Large intestine (tissue), 3 donors: ENCODE results near the gene ETV4. TPM values are rescaled to one million over a fixed set of nuclear protein-coding genes. Genes with fewer than 3 reads are reported as not detected.
"Not testable (repeated sequence)": the region's sequence is repeated elsewhere in the genome, so short reads cannot be mapped to it uniquely, and the experiment has no call there.

Source experiments
- DNase-seq, 2 donors: peaks; one replicate each; pipeline versions ENCODE4 v3.0.0 to v3.0.0-alpha.2; 2013
- H3K27ac ChIP-seq: one replicate; pipeline ENCODE4 v1.5.1; 2013; ENCODE audit warnings: low read length
- H3K27me3 ChIP-seq: 2 replicates; pipeline ENCODE4 v1.6.1; 2013; ENCODE audit warnings: low read length; ENCODE audit not compliant: control insufficient read depth, insufficient read depth
- H3K36me3 ChIP-seq: 2 replicates; pipeline ENCODE4 v1.6.1; 2013; ENCODE audit warnings: low read length; ENCODE audit not compliant: control insufficient read depth, insufficient read depth
- H3K4me1 ChIP-seq: one replicate; pipeline ENCODE4 v1.6.1; 2013; ENCODE audit warnings: low read length; ENCODE audit not compliant: control insufficient read depth, insufficient read depth
- H3K4me3 ChIP-seq: one replicate; pipeline ENCODE4 v1.5.1; 2013; ENCODE audit warnings: low read length
- H3K9me3 ChIP-seq: one replicate; pipeline ENCODE4 v1.6.1; 2013; ENCODE audit warnings: mild to moderate bottlenecking, low read depth, low read length, moderate library complexity; ENCODE audit not compliant: control insufficient read depth
- WGBS: methylation state at CpG from one replicate; pipeline ENCODE4 v1.1.5; 2013; ENCODE audit warnings: low lambda C conversion rate; ENCODE audit not compliant: insufficient coverage; 5-methylcytosine and 5-hydroxymethylcytosine counted together
- polyA plus RNA-seq: library from polyadenylated mRNA; unstranded; fragments of 120-200 nt; gene quantifications from one replicate; pipeline ENCODE4 v1.2.1, GENCODE V29; 2013

The ETV4 gene
- polyA plus RNA-seq, 1 donor = 21.6 TPM

GRCh38 chr17:43515656-43516055, 30.5 kb downstream of the ETV4 start:
- WGBS = no CpG with 5 or more reads among the region's 1 CpG
- no peaks in the 10 kb centered on the region for H3K9me3 ChIP-seq
- H3K4me3 ChIP-seq = no peak overlapping the region
- H3K4me1 ChIP-seq = peaks cover 3% of the 10 kb centered on the region
- H3K27me3 ChIP-seq = no peaks in the 10 kb centered on the region
- DNase-seq = no peak
- H3K27ac ChIP-seq = no peak overlapping the region
- peaks cover 59% of the 10 kb centered on the region for H3K36me3 ChIP-seq

DNA sequence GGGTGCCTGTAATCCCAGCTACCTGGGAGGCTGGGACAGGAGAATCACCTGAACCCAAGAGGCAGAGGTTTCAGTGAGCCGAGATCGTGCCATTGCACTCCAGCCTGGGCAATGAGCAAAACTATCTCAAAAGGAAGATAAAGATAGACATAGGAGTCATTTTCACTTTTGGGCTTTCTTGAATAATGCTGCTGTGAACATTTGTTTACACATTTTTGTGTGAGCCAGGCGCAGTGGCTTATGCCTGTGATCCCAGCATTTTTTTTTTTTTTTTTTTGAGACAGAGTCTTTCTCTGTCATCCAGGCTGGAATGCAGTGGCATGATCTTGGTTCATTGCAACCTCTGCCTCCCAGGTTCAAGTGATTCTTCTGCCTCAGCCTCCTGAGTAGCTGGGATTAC, 34.9 kb downstream of the ETV4 start:
- H3K36me3 ChIP-seq = peaks cover 65% of the 10 kb centered on the region
- not testable (repeated sequence) for H3K9me3 ChIP-seq, H3K27ac ChIP-seq, DNase-seq, H3K4me3 ChIP-seq, H3K4me1 ChIP-seq, H3K27me3 ChIP-seq
- no CpG with 5 or more reads among the region's 3 CpGs for WGBS

DNA sequence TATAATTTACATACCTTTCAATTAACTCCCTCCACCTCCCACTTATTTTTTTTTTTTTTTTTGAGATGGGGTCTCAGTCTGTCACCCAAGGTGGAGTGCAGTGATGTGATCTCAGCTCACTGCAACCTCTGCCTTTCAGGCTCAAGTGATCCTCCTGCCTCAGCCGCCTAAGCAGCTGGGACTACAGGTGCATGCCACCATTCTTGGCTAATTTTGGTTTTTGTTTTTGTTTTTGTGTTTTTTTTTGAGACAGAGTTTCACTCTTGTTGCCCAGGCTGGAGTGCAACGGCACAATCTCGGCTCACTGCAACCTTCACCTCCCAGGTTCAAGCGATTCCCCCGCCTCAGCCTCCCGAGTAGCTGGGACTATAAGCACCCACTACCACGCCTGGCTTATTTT, 36.7 kb downstream of the ETV4 start:
- DNase-seq, H3K9me3 ChIP-seq, H3K4me3 ChIP-seq, H3K4me1 ChIP-seq, H3K27ac ChIP-seq, H3K27me3 ChIP-seq: not testable (repeated sequence)
- peaks cover 77% of the 10 kb centered on the region for H3K36me3 ChIP-seq
- no CpG with 5 or more reads among the region's 7 CpGs for WGBS

- H3K9me3 ChIP-seq = no peaks in the 10 kb centered on the region
- DNase-seq = peak; percentile 26 to 70
- H3K36me3 ChIP-seq = peaks cover 47% of the 10 kb centered on the region
- H3K27ac ChIP-seq = no peak overlapping the region
- H3K4me3 ChIP-seq = no peak overlapping the region
- peaks cover 3% of the 10 kb centered on the region for H3K4me1 ChIP-seq
- 69% methylated on average over 2 of the region's 5 CpGs for WGBS
- no peaks in the 10 kb centered on the region for H3K27me3 ChIP-seq
These were observed 55.5 kb downstream of the ETV4 start for GRCh38 chr17:43490621-43491020.

DNA sequence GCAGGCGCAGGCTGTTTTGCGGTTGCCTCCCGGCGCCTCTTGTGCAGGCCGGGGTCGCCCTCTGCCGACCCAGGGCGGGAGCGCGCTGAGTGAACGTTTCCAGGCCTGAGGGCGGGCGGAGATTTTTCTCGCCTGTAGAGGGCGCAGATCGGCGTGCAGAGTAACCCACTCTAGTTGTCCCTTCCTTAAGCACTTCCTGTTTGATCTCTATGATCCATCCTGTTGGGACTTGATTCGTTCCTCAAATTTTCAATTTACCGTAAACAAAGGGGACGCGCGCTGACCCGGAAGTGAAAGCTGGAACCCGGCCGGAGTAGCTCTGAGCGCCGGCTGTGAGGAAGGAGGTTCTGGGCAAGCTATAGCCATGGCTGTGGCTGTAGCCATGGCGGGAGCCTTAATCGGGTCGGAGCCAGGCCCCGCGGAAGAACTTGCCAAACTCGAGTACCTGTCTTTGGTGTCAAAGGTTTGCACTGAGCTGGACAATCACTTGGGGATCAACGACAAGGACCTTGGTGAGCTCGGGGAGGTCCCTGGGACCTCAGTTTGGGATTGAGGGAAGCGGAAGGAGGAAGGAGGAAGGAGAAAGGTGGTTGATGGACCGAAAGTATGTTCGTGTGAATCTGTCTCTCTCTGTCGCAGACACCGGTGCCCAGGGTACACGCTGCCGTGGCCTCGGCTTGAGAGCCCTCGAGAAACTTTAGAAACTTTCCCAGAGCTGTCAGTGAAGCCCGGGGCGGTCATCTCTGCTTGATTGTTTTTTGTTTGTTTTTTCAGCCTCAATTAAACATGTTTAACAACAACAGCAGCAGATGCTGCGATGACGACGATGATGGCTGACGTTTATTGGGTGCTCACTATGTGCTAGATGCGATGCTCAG, 62.2 kb downstream of the ETV4 start, which contains the start of gene DHX8:
TSS of gene DHX8 (plus strand) at position 302 of the 878 bp plus-strand sequence. CDS start at position 365, 63 bp downstream.
- peak within 1 kb of the TSS; percentile 70 for H3K4me3 ChIP-seq
- peak; percentile 98 to 99 for DNase-seq
- 0% methylated on average over 1 of the region's 51 CpGs for WGBS
- peak within 1 kb of the TSS; percentile 64 for H3K27ac ChIP-seq
- H3K27me3 ChIP-seq = no peaks in the 10 kb centered on the region
- H3K4me1 ChIP-seq = peaks cover 28% of the 10 kb centered on the region
- no peaks in the 10 kb centered on the region for H3K36me3 ChIP-seq
- no peaks in the 10 kb centered on the region for H3K9me3 ChIP-seq

DNA sequence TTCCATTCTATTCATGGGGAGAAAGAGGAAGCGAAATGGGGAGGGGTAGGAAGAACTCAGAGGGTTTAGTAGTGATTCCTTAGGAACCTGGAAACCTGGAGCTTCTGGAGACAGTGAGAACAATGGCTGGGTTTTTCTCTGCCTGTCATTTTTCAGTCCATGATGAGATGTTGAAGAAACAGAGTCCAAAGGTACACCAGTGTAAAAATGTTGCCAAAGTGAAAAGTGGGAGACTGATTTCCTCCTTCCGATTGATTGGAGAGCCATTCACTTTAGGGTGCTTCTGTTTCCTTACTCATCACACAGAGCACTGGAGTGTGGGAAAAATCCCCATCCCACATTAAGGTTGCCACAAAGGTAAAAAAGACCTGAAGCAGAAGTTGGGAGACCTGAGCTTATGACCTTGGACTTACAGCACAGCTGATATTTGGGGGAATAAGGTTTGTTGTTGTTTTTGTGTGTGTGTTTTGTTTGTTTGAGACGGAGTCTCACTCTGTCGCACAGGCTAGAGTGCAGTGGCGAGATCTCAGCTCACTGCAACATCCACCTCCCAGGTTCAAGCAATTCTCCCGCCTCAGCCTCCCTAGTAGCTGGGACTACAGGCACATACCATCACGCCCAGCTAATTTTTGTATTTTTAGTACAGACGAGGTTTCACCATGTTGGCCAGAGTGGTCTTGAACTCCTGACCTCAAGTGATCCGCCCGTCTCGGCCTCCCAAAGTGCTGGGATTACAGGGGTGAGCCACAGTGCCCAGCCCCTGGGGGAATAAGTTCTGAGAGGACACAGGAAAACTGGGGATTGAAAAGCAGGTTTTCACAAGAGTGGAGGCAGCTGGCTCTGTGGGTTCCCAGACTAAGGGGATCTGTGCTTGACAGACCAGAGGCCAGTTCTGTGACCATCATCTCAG, 63.8 kb downstream of the ETV4 start:
- no peaks in the 10 kb centered on the region for H3K9me3 ChIP-seq
- H3K4me1 ChIP-seq = peaks cover 40% of the 10 kb centered on the region
- H3K36me3 ChIP-seq = no peaks in the 10 kb centered on the region
- no CpG with 5 or more reads among the region's 11 CpGs for WGBS
- no peak overlapping the region for H3K4me3 ChIP-seq
- H3K27me3 ChIP-seq = no peaks in the 10 kb centered on the region
- H3K27ac ChIP-seq = peak overlapping the region; percentile 6
- DNase-seq = peak; percentile 20 to 66

DNA sequence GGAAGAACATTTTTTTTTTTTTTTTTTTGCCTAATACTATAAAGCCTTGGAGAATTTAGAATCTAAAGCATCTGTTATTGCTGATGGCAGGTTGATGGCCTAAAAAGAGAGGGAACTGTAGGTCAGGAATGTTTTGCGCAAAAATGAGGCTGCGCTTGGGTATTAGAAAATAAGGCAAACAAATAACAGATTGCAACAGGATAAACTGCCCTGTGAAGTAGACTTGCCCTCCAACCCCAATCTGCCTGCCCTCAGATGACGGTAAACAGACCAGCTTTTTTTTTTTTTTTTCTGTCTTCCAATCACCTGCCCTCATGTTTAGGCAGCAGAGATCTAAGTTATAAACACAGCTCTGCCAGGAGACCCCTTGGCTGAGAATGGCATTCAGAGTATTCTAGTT, 66.2 kb downstream of the ETV4 start:
- no CpG with 5 or more reads among the region's 3 CpGs for WGBS
- H3K4me3 ChIP-seq = no peak overlapping the region
- peaks cover 49% of the 10 kb centered on the region for H3K4me1 ChIP-seq
- H3K27ac ChIP-seq = no peak overlapping the region
- H3K36me3 ChIP-seq = no peaks in the 10 kb centered on the region
- DNase-seq = no peak
- no peaks in the 10 kb centered on the region for H3K9me3 ChIP-seq
- H3K27me3 ChIP-seq = no peaks in the 10 kb centered on the region

Other genes with a start within 250 kb of the ETV4 start
- gene ARL4D, start 147.3 kb downstream of the ETV4 start, polyA plus RNA-seq = 5.4 TPM
- 27.8 TPM for gene DHX8, start 62.4 kb downstream of the ETV4 start, polyA plus RNA-seq
- 2.7 TPM for gene MEOX1, start 115.6 kb upstream of the ETV4 start, polyA plus RNA-seq
- gene SOST, start 212.5 kb upstream of the ETV4 start, polyA plus RNA-seq = not detected
- gene DUSP3, start 232.6 kb upstream of the ETV4 start, polyA plus RNA-seq = 68.7 TPM
- gene CFAP97D1, start 234.1 kb upstream of the ETV4 start, polyA plus RNA-seq = 0.04 TPM